HS-27A (cell line): ENCODE measurements around the gene EVL.
"Not testable (repeated sequence)": the region's sequence is repeated elsewhere in the genome, so short reads cannot be mapped to it uniquely, and the experiment has no call there.

Experiments used
- DNase-seq: peaks from one replicate; pipeline ENCODE4 v3.0.0-alpha.2; 2012; ENCODE audit warnings: low read depth, missing footprints

Gene EVL

DNA sequence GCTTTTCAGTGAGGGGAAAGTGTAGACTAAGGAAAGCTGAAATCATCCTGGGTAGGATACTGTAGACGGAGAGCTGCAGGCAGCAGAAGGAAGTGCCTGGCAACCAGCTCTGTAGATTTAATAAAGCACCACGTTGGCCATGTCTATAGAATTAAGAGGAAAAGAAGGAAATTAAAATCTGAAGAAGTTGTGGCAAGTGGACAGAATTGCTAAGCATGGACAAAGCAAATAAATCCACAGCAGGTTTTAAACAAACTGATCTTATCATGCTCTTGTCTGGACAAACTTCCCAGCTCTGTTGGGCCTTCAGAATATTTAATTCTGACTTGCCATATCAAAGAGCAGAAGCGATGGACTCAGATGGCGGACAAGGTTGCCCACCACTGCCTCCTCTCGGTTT, 27.2 kb upstream of the EVL start:
- DNase-seq = no peak

GRCh38 chr14:100039903-100040302, 25.3 kb upstream of the EVL start:
- no peak for DNase-seq

DNA sequence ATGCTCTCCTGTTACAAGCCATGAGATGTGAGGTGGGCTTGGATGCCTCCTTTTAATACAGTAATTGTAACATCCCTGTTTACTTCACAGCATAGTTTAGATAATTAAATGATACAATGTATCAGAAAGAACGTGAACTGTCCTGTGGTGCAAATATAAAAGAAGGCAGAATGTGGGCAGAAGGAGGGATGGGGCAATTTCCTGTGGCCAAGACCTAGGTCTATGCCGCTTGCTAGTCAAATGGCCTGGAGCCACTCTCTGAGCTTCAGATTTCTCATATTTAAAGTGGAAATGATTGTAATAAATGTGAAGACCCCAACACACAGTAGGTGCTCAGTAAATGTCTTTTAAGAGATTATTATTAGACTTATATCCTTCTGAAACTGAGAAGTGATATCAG, 24.0 kb upstream of the EVL start:
- no peak for DNase-seq

DNA sequence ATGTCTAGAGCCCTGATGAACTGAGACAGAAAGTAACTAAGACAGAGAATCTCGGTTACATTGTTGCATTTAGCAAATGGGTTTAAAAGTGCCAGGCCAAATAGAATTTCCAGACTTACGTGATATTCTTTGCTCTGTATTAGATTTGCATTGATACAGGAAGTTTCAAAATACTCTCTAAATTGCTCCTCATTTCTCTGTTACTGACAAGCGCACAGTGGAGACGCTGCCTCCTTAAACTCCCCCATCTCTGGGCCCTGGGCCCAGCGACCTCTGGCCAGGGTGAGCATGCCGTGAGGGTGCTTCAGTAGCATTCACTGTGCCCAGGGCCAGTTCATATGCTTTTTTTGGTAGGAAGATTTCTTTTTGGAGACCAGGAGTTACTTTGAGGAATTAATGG, 22.9 kb upstream of the EVL start:
- no peak for DNase-seq

- DNase-seq = no peak
These were observed 19.4 kb upstream of the EVL start for GRCh38 chr14:100045642-100046344.

DNA sequence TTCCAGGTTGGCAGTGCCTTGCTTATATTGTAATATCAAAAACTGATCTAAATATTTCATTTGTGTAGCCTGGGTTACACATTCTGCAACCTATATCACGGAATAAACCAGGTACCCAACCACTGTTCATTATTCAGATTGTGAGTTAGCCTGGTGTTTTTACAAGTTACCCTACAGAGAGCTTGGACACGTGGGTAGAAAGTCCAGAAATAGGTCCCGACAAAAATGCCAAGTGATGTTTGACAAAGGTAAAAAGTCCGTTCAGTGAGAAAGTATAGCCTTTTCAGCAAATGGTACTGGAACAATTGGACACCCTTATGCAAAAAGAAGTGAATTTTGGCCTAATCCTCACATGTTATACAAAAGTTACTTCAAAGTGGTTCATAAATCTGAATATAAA, 17.6 kb upstream of the EVL start:
- no peak for DNase-seq

- no peak for DNase-seq
These were observed 16.4 kb upstream of the EVL start for GRCh38 chr14:100048786-100049185.

DNA sequence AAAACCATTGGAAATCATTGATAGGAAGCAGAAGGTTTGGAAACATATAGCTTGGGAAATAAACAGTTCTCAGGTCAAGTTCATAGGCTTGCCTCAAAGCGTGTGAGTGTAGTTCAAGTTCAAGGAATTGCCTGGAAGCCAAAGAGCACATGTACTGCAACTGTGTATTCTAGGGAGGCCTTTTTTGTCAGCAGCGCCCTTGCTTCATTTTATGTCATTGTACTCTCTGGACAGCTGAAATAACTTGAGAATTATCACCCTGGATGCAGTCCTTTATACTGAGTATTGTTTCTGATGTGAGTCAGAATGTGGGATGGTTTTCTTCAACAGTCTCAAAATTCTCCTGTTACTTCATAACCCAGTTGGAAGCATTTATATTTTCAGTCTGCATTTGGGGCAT, 16.0 kb upstream of the EVL start:
- no peak for DNase-seq

DNA sequence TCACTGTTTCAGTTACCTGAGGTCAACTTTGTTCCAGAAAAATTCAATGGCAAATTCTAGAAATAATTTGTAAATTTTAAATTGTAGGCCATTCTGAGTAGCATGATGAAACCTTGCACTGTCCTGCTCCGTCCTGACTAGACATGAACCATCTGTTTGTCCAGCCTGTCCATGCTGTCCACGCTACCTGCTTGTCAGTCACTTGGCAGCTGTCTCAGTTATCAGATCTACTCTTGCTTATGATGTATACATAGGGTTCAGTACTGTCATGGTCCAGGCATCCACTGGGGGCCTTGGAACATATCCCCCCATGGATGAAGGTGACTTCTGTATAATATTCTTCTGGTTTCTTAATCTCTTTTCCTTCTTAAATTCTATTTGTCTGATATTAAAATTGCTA, 14.1 kb upstream of the EVL start:
- DNase-seq = no peak

GRCh38 chr14:100051543-100051942, 13.7 kb upstream of the EVL start:
- no peak for DNase-seq

DNA sequence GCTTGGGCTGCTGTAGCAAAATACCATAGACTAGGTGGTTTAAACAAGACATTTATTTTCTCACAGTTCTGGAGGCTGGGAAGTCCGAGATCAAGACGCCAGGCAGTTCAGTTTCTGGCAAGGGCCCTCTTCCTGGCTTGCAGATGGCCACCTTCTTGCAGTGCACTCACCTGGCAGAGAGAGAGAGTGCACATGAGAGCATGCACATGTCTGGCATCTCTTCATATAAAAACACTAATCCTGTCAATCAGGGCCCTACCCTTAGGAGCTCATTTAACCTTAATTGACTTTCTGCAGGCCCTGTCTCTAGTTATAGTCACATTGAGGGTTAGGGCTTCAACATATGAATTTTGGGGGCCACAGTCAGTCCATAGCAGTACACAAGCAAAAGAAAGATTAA, 12.4 kb upstream of the EVL start:
- no peak for DNase-seq

GRCh38 chr14:100054316-100055075, 10.7 kb upstream of the EVL start:
- no peak for DNase-seq

DNA sequence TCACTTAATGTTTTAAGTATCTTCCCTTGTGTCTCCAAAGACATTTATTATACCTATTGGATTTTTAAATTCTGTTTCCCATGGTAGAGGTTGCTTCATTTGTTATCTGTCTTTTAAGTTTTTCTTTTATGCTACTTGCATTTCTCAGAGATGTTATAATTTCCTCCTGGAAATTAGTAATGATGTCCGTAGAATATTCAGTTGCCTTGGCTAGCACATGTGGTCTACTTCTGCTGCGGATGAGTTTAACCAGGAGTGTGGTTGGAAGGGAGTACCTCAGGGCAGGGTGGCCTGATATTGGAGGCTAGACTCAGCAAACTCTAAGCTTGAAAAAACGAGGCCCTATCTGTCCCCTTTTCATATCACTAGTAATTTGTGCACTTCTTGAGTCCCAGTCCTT, 8.8 kb upstream of the EVL start:
- DNase-seq = no peak

DNA sequence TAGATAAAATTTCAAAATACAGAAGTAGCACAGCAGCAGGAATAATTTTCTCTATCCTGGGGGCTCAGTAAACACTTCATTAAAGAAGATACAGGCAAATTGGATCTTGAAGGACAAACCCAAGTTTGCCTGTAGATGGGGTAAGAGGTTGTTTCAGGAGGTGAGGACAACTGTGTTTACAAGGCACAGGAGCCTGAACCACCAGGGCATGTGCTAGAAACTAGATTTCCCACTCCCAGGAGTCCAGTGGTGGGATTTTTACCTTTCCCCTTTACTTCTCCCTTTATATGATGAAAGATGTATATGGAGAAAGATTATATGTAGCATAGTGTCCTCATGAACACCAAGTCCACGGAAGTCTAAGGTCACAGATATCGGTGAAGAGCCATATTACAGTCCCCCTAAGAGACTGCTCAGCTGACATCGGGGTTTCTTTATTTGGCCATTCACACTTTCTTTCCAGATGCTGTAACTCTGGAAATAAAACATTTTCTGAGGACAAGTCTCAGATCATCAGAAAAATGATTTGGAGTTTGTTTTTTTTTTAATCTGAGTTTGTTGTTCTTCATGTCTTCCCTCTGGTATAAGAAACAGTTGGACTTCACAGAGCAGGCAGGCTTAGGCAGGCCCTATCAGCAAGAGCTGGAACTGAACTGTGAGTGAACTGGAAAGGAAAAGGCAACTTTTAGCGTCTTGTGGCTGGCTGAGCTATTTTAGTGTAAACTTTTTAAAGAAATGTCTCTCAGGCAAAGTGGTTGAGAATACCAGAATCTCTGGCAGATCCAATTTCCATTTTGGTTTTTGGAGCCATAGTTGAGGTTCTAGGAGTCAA, 8.0 kb upstream of the EVL start:
- DNase-seq = no peak

- DNase-seq = no peak
These were observed 6.3 kb upstream of the EVL start for GRCh38 chr14:100058777-100059437.

DNA sequence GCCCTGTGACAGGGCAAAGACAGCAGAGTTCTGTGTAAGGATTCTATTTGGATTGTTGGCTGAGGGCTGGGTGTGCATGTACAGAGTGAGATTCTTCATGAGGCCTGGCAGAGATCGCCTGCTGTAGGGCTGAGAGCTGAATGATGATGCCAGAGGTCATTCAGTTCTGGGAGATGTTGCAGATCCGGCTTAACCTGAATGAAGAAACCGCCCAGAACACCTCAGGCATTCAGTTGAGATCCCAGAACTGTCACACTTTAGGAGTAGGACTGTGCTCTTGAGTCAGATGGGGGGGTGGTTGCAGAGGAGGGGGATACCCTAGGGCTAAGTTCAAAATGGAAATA, 5.8 kb upstream of the EVL start:
- DNase-seq = no peak

- DNase-seq = no peak
These were observed 4.5 kb upstream of the EVL start for GRCh38 chr14:100060760-100061159.

- DNase-seq = no peak
These were observed 2.6 kb upstream of the EVL start for GRCh38 chr14:100062590-100062989.

DNA sequence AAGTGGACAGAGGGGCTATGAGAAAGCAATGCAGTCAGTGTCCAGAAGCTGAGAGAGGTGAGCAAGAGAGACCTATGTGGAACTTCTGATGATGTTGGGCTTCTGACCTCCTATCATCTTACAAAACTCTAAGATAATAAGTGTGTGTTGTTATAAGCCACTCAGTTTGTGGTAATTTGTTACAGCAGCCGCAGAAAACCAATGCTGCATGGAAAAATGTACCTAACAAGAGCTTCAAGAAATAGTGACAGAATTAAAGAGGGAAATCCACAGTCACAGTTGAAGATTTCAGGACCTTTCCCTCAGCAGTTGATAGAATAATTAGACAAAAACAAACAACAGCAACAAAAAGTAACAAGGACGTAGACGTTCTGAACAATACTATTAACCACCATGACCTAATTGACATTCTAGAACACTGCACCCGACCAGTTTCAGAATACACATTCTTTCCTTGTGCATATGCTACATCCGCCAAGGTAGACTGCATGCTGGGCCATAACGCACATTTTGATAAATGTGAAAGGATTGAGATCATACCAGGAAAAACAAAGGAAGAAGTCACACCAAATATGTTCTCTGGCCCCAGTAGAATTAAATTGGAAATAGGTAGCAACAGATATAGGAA, 1.8 kb upstream of the EVL start:
- no peak for DNase-seq

DNA sequence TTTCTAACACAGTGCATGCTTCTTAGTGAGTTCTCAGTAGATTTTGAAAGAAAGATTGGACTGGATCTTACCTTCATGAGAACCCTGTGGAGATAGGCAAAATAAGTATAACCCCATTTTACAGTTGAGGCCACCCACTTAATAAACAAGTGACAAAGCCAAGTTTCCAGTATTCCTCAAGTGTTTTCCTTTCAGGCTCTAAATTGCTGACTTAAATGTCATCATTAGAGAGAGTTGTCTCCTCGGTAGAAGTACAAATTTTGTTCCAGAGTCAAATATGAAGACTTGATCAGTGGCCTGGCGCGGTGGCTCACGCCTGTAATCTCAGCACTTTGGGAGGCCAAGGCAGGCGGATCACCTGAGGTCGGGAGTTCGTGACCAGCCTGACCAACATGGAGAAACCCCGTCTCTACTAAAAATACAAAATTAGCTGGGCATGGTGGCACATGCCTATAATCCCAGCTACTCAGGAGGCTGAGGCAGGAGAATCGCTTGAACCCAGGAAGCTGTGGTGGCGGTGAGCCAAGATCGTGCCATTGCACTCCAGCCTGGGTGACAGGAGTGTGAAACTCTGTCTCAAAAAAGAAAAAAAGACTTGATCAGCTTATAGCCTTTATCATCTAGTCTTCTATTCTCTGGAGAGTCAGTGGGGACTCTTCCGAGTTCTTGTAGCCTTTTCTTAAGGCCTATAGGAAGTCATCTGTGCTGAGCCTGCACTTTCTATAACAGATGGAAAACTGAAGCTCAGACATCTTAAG, 708 bp upstream of the EVL start:
- DNase-seq = not testable (repeated sequence)

GRCh38 chr14:100065942-100066574, 836 bp downstream of the EVL start:
- no peak for DNase-seq
